Activated naive CD8-positive, alpha-beta T cell treated with anti-CD3 and anti-CD28 coated beads, Interleukin-2, amount 50 U/mL, for 24 hours (primary cell): ENCODE measurements around the gene U2AF1.
"Not testable (repeated sequence)": the region's sequence is repeated elsewhere in the genome, so short reads cannot be mapped to it uniquely, and the experiment has no call there.

Experiments used
- ATAC-seq: fragments of 150-1000 bp; cut with Tn5 transposase; one replicate; pipeline ENCODE4 v1.10.0; 2021
- DNase-seq: peaks from one replicate; pipeline ENCODE4 v3.0.0; 2021
- H3K27ac Mint-ChIP-seq: one replicate; pipeline ENCODE4 v1.8.0; 2021; ENCODE audit warnings: mild to moderate bottlenecking, mixed read lengths
- H3K27me3 Mint-ChIP-seq: one replicate; pipeline ENCODE4 v1.8.0; 2021; ENCODE audit warnings: mixed read lengths
- H3K36me3 Mint-ChIP-seq: one replicate; pipeline ENCODE4 v1.8.0; 2021; ENCODE audit warnings: low read depth, mixed read lengths
- H3K4me1 Mint-ChIP-seq: one replicate; pipeline ENCODE4 v1.8.0; 2021; ENCODE audit warnings: mixed read lengths
- H3K4me3 Mint-ChIP-seq: one replicate; pipeline ENCODE4 v1.8.0; 2021; ENCODE audit warnings: mild to moderate bottlenecking, moderate library complexity, mixed read lengths
- H3K9me3 Mint-ChIP-seq: one replicate; pipeline ENCODE4 v1.8.0; 2021; ENCODE audit warnings: mixed read lengths

U2AF1 gene

GRCh38 chr21:43102281-43102680 lies 5.1 kb downstream of the U2AF1 start:
- H3K4me1 Mint-ChIP-seq, H3K36me3 Mint-ChIP-seq, H3K9me3 Mint-ChIP-seq, H3K27ac Mint-ChIP-seq, DNase-seq, H3K27me3 Mint-ChIP-seq, H3K4me3 Mint-ChIP-seq: not testable (repeated sequence)
- ATAC-seq: peak; percentile 40

GRCh38 chr21:43101676-43102075 lies 5.7 kb downstream of the U2AF1 start:
- not testable (repeated sequence) for H3K9me3 Mint-ChIP-seq, DNase-seq, H3K36me3 Mint-ChIP-seq, H3K27ac Mint-ChIP-seq, H3K4me3 Mint-ChIP-seq, H3K27me3 Mint-ChIP-seq, H3K4me1 Mint-ChIP-seq, ATAC-seq

GRCh38 chr21:43101000-43101399 lies 6.4 kb downstream of the U2AF1 start:
- not testable (repeated sequence) for H3K27ac Mint-ChIP-seq, H3K9me3 Mint-ChIP-seq, H3K4me3 Mint-ChIP-seq, DNase-seq, ATAC-seq, H3K4me1 Mint-ChIP-seq, H3K36me3 Mint-ChIP-seq, H3K27me3 Mint-ChIP-seq

GRCh38 chr21:43091979-43092614 lies 15.3 kb downstream of the U2AF1 start:
- not testable (repeated sequence) for DNase-seq, H3K27ac Mint-ChIP-seq, H3K36me3 Mint-ChIP-seq, ATAC-seq, H3K4me1 Mint-ChIP-seq, H3K9me3 Mint-ChIP-seq, H3K27me3 Mint-ChIP-seq, H3K4me3 Mint-ChIP-seq

- not testable (repeated sequence) for H3K27ac Mint-ChIP-seq, H3K36me3 Mint-ChIP-seq, DNase-seq, H3K4me1 Mint-ChIP-seq, H3K27me3 Mint-ChIP-seq, H3K9me3 Mint-ChIP-seq, H3K4me3 Mint-ChIP-seq, ATAC-seq
Observed at GRCh38 chr21:43090947-43091346, 16.4 kb downstream of the U2AF1 start.

- not testable (repeated sequence) for H3K4me3 Mint-ChIP-seq, ATAC-seq, H3K27ac Mint-ChIP-seq, H3K4me1 Mint-ChIP-seq, H3K27me3 Mint-ChIP-seq, H3K9me3 Mint-ChIP-seq, DNase-seq, H3K36me3 Mint-ChIP-seq
Observed at GRCh38 chr21:43089463-43089862, 17.9 kb downstream of the U2AF1 start.

GRCh38 chr21:43082587-43083300 lies 24.6 kb downstream of the U2AF1 start:
- not testable (repeated sequence) for H3K9me3 Mint-ChIP-seq, ATAC-seq, H3K27ac Mint-ChIP-seq, H3K4me3 Mint-ChIP-seq, H3K4me1 Mint-ChIP-seq, H3K36me3 Mint-ChIP-seq, H3K27me3 Mint-ChIP-seq, DNase-seq

- ATAC-seq, H3K9me3 Mint-ChIP-seq: not testable (repeated sequence)
Observed at GRCh38 chr21:43076643-43077042, 30.7 kb downstream of the U2AF1 start.

GRCh38 chr21:43076023-43076637 lies 31.2 kb downstream of the U2AF1 start:
- not testable (repeated sequence) for H3K4me3 Mint-ChIP-seq, H3K36me3 Mint-ChIP-seq, H3K27ac Mint-ChIP-seq, H3K4me1 Mint-ChIP-seq, H3K9me3 Mint-ChIP-seq, H3K27me3 Mint-ChIP-seq, ATAC-seq, DNase-seq

More at GRCh38 chr21:43076643-43077042, 30.7 kb downstream of the U2AF1 start:
- not testable (repeated sequence) for H3K4me1 Mint-ChIP-seq, H3K4me3 Mint-ChIP-seq, DNase-seq, H3K36me3 Mint-ChIP-seq, H3K27ac Mint-ChIP-seq, H3K27me3 Mint-ChIP-seq

- not testable (repeated sequence) for H3K27me3 Mint-ChIP-seq, H3K27ac Mint-ChIP-seq, H3K4me1 Mint-ChIP-seq, H3K9me3 Mint-ChIP-seq, H3K36me3 Mint-ChIP-seq, DNase-seq, H3K4me3 Mint-ChIP-seq
- peak; percentile 63 for ATAC-seq
Observed at GRCh38 chr21:43075170-43076022, 32.0 kb downstream of the U2AF1 start, which contains the start of gene CBS. TSS of gene CBS (minus strand) at chr21:43075835. CDS start at chr21:43072193, 3,642 bp downstream.

- H3K4me3 Mint-ChIP-seq, H3K4me1 Mint-ChIP-seq, H3K27ac Mint-ChIP-seq, H3K9me3 Mint-ChIP-seq, H3K36me3 Mint-ChIP-seq, DNase-seq, H3K27me3 Mint-ChIP-seq: not testable (repeated sequence)
- peak; percentile 23 for ATAC-seq
Observed at GRCh38 chr21:43074401-43075169, 32.8 kb downstream of the U2AF1 start.

- not testable (repeated sequence) for DNase-seq, ATAC-seq, H3K4me1 Mint-ChIP-seq, H3K27me3 Mint-ChIP-seq, H3K4me3 Mint-ChIP-seq, H3K27ac Mint-ChIP-seq, H3K36me3 Mint-ChIP-seq, H3K9me3 Mint-ChIP-seq
Observed at GRCh38 chr21:43072742-43073141, 34.6 kb downstream of the U2AF1 start.

GRCh38 chr21:43069682-43070081 lies 37.7 kb downstream of the U2AF1 start:
- H3K27me3 Mint-ChIP-seq, H3K36me3 Mint-ChIP-seq, ATAC-seq, H3K4me3 Mint-ChIP-seq, H3K9me3 Mint-ChIP-seq, DNase-seq, H3K4me1 Mint-ChIP-seq, H3K27ac Mint-ChIP-seq: not testable (repeated sequence)

- not testable (repeated sequence) for H3K27me3 Mint-ChIP-seq, ATAC-seq, H3K36me3 Mint-ChIP-seq, H3K4me1 Mint-ChIP-seq, H3K27ac Mint-ChIP-seq, H3K4me3 Mint-ChIP-seq, H3K9me3 Mint-ChIP-seq, DNase-seq
Observed at GRCh38 chr21:43068065-43068464, 39.3 kb downstream of the U2AF1 start.
